Ovary (tissue), 3 donors: ENCODE measurements around the gene ADAM12.

ENCODE experiments used
- CTCF ChIP-seq, 3 donors: fragments of 450-650 bp in 2 of 3; fragments of 200-600 bp in 1 of 3; IDR thresholded peaks; one replicate each; pipeline versions ENCODE4 v1.5.1 to v1.8.0; 2016 to 2022; ENCODE audit warnings: antibody characterized with exemption in 3 of 3, mild to moderate bottlenecking in 1 of 3
- POLR2A ChIP-seq: fragments of 450-650 bp; IDR thresholded peaks from one replicate; pipeline ENCODE4 v1.6.1; 2017; ENCODE audit warnings: antibody characterized with exemption, mild to moderate bottlenecking, moderate library complexity
- donor health status: DM: no; HTN: no; CAD: no.

GRCh38 chr10:126137562-126138221, 250.6 kb downstream of the ADAM12 start:
- TF ChIP-seq POLR2A = no peak
- no peak for TF ChIP-seq CTCF (IDR thresholded peaks at IDR 0.05)
